Lower lobe of right lung (tissue), 2 donors: ENCODE results near the gene EYA2. TPM values are rescaled to one million over a fixed set of nuclear protein-coding genes. Genes with fewer than 3 reads are reported as not detected.

Source experiments
- ATAC-seq, 2 donors: fragments of 200-7000 bp; cut with Tn5 transposase; one replicate each; pipeline ENCODE4 v1.9.1; 2020 to 2022; ENCODE audit warnings: mild to moderate bottlenecking in 2 of 2, moderate library complexity in 2 of 2
- DNase-seq: peaks from one replicate; pipeline ENCODE4 v3.0.0-alpha.2; 2020
- H3K27ac ChIP-seq: fragments of 200-600 bp; one replicate; pipeline ENCODE4 v1.8.0; 2022
- H3K27me3 ChIP-seq: fragments of 200-600 bp; one replicate; pipeline ENCODE4 v1.8.0; 2022; ENCODE audit warnings: low read depth
- H3K36me3 ChIP-seq: fragments of 200-600 bp; one replicate; pipeline ENCODE4 v1.8.0; 2022; ENCODE audit warnings: mild to moderate bottlenecking
- H3K4me1 ChIP-seq: fragments of 200-600 bp; one replicate; pipeline ENCODE4 v1.8.0; 2022
- H3K4me3 ChIP-seq: fragments of 200-600 bp; one replicate; pipeline ENCODE4 v1.8.0; 2022; ENCODE audit warnings: mild to moderate bottlenecking
- H3K9me3 ChIP-seq: fragments of 200-600 bp; one replicate; pipeline ENCODE4 v1.8.0; 2022
- CTCF ChIP-seq: fragments of 200-600 bp; IDR thresholded peaks from one replicate; pipeline ENCODE4 v1.8.0; 2022; ENCODE audit warnings: antibody characterized with exemption, mild to moderate bottlenecking
- intact Hi-C: fragments of 100-400 bp; cut with DNase I; formaldehyde crosslinking; loops from one replicate; pipeline ENCODE4 v1.11.0; 2022
- total RNA-seq: library from RNA; stranded (reverse); fragmentation: NEBNext Ultra II Directional; extraction: Animal tissue kit (Norgen Biotek cat#: 25700); gene quantifications from one replicate; pipeline ENCODE4 v1.2.1, GENCODE V29; 2021
- donor health status: DM: no; HTN: yes; CAD: no; lungs with severe emphysema.

Gene EYA2
- total RNA-seq, 1 donor from 2014 or later, result 3.5 TPM

- Histone ChIP-seq H3K9me3 (no peaks in the 10 kb centered on the region), H3K27me3 (no peaks in the 10 kb centered on the region), H3K27ac (no peak overlapping the region), H3K36me3 (no peaks in the 10 kb centered on the region), H3K4me3 (no peak overlapping the region), H3K4me1 (no peaks in the 10 kb centered on the region)
- no peak for TF ChIP-seq CTCF
- intact Hi-C loops, result no loop called here
- DNase-seq (no peak), ATAC-seq (no peak)
Observed at GRCh38 chr20:47075263-47075662, 180.6 kb downstream of the EYA2 start.

GRCh38 chr20:47079047-47079446, 184.4 kb downstream of the EYA2 start:
- ATAC-seq (no peak), DNase-seq (no peak)
- no peaks in the 10 kb centered on the region for H3K9me3 ChIP-seq
- no peak overlapping the region for H3K4me3 ChIP-seq
- H3K4me1 ChIP-seq, result no peaks in the 10 kb centered on the region
- H3K27ac ChIP-seq, result no peak overlapping the region
- no peaks in the 10 kb centered on the region for H3K36me3 ChIP-seq
- intact Hi-C loops, result no loop called here
- no peaks in the 10 kb centered on the region for H3K27me3 ChIP-seq
- TF ChIP-seq CTCF, result no peak

- Histone ChIP-seq H3K9me3 (no peaks in the 10 kb centered on the region), H3K27me3 (no peaks in the 10 kb centered on the region), H3K36me3 (no peaks in the 10 kb centered on the region), H3K4me3 (no peak overlapping the region), H3K4me1 (no peaks in the 10 kb centered on the region), H3K27ac (no peak overlapping the region)
- no peak for TF ChIP-seq CTCF
- ATAC-seq (no peak), DNase-seq (no peak)
- intact Hi-C loops, result no loop called here
Observed at GRCh38 chr20:47080365-47080764, 185.7 kb downstream of the EYA2 start.

- H3K36me3 ChIP-seq, result no peaks in the 10 kb centered on the region
- no peak for ATAC-seq
- DNase-seq, result no peak
- no peak overlapping the region for H3K4me3 ChIP-seq
- no peaks in the 10 kb centered on the region for H3K4me1 ChIP-seq
- no peak overlapping the region for H3K27ac ChIP-seq
- no peak for TF ChIP-seq CTCF
- intact Hi-C loops, result no loop called here
- H3K27me3 ChIP-seq, result no peaks in the 10 kb centered on the region
- no peaks in the 10 kb centered on the region for H3K9me3 ChIP-seq
Observed at GRCh38 chr20:47086316-47086715, 191.7 kb downstream of the EYA2 start.

- H3K27me3 ChIP-seq, result no peaks in the 10 kb centered on the region
- DNase-seq (no peak), ATAC-seq (no peak)
- no peaks in the 10 kb centered on the region for H3K4me1 ChIP-seq
- no peaks in the 10 kb centered on the region for H3K9me3 ChIP-seq
- H3K27ac ChIP-seq, result no peak overlapping the region
- H3K4me3 ChIP-seq, result no peak overlapping the region
- H3K36me3 ChIP-seq, result no peaks in the 10 kb centered on the region
- intact Hi-C loops, result no loop called here
- no peak for TF ChIP-seq CTCF
Observed at GRCh38 chr20:47088335-47088734, 193.7 kb downstream of the EYA2 start.

- no peaks in the 10 kb centered on the region for H3K36me3 ChIP-seq
- DNase-seq (no peak), ATAC-seq (no peak)
- H3K4me3 ChIP-seq, result no peak overlapping the region
- no peaks in the 10 kb centered on the region for H3K4me1 ChIP-seq
- TF ChIP-seq CTCF, result no peak
- H3K27me3 ChIP-seq, result no peaks in the 10 kb centered on the region
- H3K27ac ChIP-seq, result no peak overlapping the region
- no peaks in the 10 kb centered on the region for H3K9me3 ChIP-seq
- intact Hi-C loops, result no loop called here
Observed at GRCh38 chr20:47089151-47089550, 194.5 kb downstream of the EYA2 start.
